Endothelial cell (in vitro differentiated cells): Measurements from ENCODE around the gene MLPH. TPM values are rescaled to one million over a fixed set of nuclear protein-coding genes. Genes with fewer than 3 reads are reported as not detected.

ENCODE experiments used
- DNase-seq: peaks from one replicate; pipeline ENCODE4 v3.0.0; 2021; ENCODE audit warnings: low spot score
- H3K27ac Mint-ChIP-seq: one replicate; pipeline ENCODE4 v1.8.0; 2021; ENCODE audit warnings: mixed read lengths, inconsistent platforms; ENCODE audit not compliant: unreplicated experiment
- H3K27me3 Mint-ChIP-seq: one replicate; pipeline ENCODE4 v1.8.0; 2021; ENCODE audit warnings: mild to moderate bottlenecking, moderate library complexity, mixed read lengths, inconsistent platforms; ENCODE audit not compliant: unreplicated experiment
- H3K36me3 Mint-ChIP-seq: one replicate; pipeline ENCODE4 v1.8.0; 2021; ENCODE audit warnings: mild to moderate bottlenecking, low read depth, mixed read lengths, inconsistent platforms; ENCODE audit not compliant: unreplicated experiment
- H3K4me1 Mint-ChIP-seq: one replicate; pipeline ENCODE4 v1.8.0; 2021; ENCODE audit warnings: mild to moderate bottlenecking, mixed read lengths, inconsistent platforms; ENCODE audit not compliant: unreplicated experiment
- H3K4me3 Mint-ChIP-seq: one replicate; pipeline ENCODE4 v1.8.0; 2021; ENCODE audit warnings: mild to moderate bottlenecking, mixed read lengths, inconsistent platforms; ENCODE audit not compliant: unreplicated experiment
- H3K9me3 Mint-ChIP-seq: one replicate; pipeline ENCODE4 v1.8.0; 2021; ENCODE audit warnings: mixed read lengths, inconsistent platforms; ENCODE audit not compliant: unreplicated experiment
- CTCF ChIP-seq: fragments of 200-600 bp; sonication (generic); IDR thresholded peaks from one replicate; pipeline ENCODE4 v1.5.0; 2021; ENCODE audit warnings: antibody characterized with exemption; ENCODE audit not compliant: unreplicated experiment
- total RNA-seq: library from RNA; stranded (reverse); fragmentation: NEBNext Ultra II Directional; extraction: Animal tissue kit (Norgen Biotek cat#: 25700); gene quantifications from one replicate; pipeline ENCODE4 v1.2.1, GENCODE V29; 2021; ENCODE audit not compliant: unreplicated experiment

The MLPH gene
- total RNA-seq, 1 donor from 2014 or later = 0.36 TPM

DNA sequence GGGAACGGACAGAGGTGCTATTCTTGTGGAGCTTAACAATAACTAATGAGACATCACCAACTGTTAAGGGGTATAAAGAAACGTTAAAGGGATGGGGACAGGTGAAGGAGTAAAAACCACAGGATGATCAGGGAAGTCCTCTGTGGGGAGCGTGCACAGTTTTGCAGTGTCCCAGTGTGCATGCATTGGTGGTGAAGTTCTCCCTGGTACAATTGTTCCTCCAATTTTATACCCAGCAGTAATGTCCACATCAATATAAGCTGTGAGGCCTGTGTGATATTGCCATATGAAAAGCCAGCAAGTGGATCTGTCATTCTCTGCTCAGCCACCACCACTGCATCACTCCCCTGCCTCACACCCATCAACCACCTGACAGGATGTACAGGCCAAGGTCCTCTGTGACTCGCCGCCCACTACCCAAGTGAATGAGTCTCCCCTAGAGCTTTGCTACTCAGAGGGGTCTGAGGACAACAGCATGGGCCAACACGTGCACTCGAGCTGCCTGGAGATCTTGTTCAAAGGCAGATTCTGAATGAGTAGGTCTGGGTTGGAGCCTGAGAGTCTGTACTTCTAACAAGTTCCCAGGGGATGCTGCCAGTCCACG is 4.6 kb downstream of the MLPH start:
- peaks cover 3% of the 10 kb centered on the region for H3K27me3 Mint-ChIP-seq

DNA sequence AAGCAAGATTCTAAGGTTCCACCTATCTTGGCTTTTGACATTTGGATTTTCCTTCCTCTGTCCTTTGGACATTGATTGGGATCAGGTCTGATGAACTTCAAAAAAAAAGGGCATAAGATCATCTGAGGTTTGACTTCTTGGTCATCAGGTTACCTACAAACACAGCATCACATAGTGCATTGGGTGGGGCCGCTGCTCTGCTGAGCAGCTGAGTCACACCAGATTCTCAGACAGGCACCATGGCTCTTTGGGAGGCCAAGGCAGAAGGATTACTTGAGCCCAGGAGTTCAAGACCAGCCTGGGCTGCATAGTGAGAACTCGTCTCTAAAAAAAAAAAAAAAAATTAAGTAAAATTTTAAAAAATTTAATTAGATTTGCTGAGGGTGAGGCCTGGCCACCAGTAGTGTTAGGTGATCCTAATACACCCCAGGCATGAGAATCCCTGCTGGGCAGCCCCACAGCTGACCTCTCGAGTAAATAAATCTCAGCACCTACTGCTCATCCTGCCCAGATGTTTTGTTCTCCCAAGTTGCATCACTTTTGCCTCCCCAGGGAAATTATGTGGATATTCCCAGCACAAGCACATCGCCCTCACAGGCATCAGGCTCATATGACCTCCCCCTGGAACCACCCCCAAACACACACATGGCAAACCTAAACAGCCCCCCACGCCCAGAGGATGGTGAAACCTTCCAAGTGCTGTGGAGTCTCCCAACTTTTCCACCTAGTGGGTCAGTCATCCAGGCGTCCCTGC is 5.3 kb downstream of the MLPH start:
- Mint-ChIP-seq H3K27me3 (peaks cover 3% of the 10 kb centered on the region), H3K36me3 (peaks cover 6% of the 10 kb centered on the region), H3K27ac (no peak overlapping the region), H3K4me3 (no peak overlapping the region), H3K4me1 (peaks cover 3% of the 10 kb centered on the region), H3K9me3 (no peaks in the 10 kb centered on the region)
- no peak for DNase-seq
- no peak for TF ChIP-seq CTCF

More for the DNA sequence above, 4.6 kb downstream of the MLPH start:
- no peaks in the 10 kb centered on the region for H3K9me3 Mint-ChIP-seq
- DNase-seq = no peak
- TF ChIP-seq CTCF = no peak
- H3K4me1 Mint-ChIP-seq = peaks cover 3% of the 10 kb centered on the region
- no peak overlapping the region for H3K27ac Mint-ChIP-seq
- no peak overlapping the region for H3K4me3 Mint-ChIP-seq
- peaks cover 6% of the 10 kb centered on the region for H3K36me3 Mint-ChIP-seq

DNA sequence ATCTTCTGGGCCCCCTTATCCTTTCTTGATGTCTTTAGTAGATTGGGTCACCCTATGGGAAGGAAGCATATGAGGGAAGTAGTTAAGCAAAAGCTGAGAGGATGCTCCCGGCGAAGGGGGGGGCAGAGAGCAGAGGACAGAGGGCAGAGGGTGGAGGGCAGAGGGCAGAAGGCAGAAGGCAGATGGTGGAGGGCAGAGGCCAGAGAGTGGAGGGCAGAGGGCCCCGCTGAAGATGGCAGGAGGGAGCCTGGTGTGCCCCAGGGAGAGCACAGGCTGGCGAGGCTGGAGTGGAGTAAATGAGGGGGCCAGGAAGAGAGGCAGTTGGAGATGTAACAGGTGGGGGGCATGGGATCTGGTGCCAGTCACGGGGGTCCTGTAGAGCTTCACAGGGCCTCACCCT is 7.0 kb downstream of the MLPH start:
- H3K36me3 Mint-ChIP-seq = peaks cover 6% of the 10 kb centered on the region
- TF ChIP-seq CTCF = no peak

GRCh38 chr2:237495521-237496117 is 8.6 kb downstream of the MLPH start:
- TF ChIP-seq CTCF = no peak
- Mint-ChIP-seq H3K4me3 (no peak overlapping the region), H3K4me1 (peaks cover 6% of the 10 kb centered on the region), H3K36me3 (peaks cover 6% of the 10 kb centered on the region), H3K27ac (no peak overlapping the region), H3K27me3 (peaks cover 2% of the 10 kb centered on the region), H3K9me3 (no peaks in the 10 kb centered on the region)
- DNase-seq = no peak

More for the DNA sequence above, 7.0 kb downstream of the MLPH start:
- no peak for DNase-seq
- H3K4me3 Mint-ChIP-seq = no peak overlapping the region
- no peaks in the 10 kb centered on the region for H3K9me3 Mint-ChIP-seq
- H3K27ac Mint-ChIP-seq = no peak overlapping the region
- no peaks in the 10 kb centered on the region for H3K27me3 Mint-ChIP-seq
- peaks cover 3% of the 10 kb centered on the region for H3K4me1 Mint-ChIP-seq

DNA sequence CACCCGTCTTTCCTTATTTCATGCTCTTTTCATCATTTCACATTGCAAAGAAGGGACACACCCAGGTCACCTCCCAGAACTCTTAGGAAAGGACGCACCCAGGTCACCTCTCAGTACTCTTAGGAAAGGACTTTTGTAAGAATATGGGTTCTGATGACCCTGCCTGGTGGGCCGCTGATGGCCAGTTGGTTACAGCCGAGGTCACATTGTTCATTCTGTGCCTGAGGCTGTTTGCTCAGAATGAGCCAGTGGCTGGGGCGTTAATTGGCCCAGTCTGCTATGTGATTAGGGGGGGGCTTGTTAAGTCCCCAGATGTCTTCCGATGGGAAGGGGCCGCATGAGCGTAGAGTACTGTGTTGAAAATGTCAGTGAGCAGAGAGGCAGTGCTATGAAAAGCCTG is 9.4 kb downstream of the MLPH start:
- Mint-ChIP-seq H3K27ac (no peak overlapping the region), H3K36me3 (peaks cover 6% of the 10 kb centered on the region), H3K4me3 (no peak overlapping the region), H3K4me1 (peaks cover 14% of the 10 kb centered on the region), H3K9me3 (no peaks in the 10 kb centered on the region), H3K27me3 (peaks cover 2% of the 10 kb centered on the region)
- TF ChIP-seq CTCF = no peak
- no peak for DNase-seq
